H1 (cell line): ENCODE data around the gene BPIFB6. TPM values are rescaled to one million over a fixed set of nuclear protein-coding genes. Genes with fewer than 3 reads are reported as not detected.
A peak's percentile ranks its signal among the peaks of the same experiment; 100 is the strongest.

Experiments
- CTCF ChIA-PET: fragments of 300-600 bp; sonication (Branson Sonifier 250); formaldehyde crosslinking; loops from one replicate; lab custom pipeline; 2021; ENCODE audit not compliant: partially characterized antibody; lab: Charles Lee
- POLR2A ChIA-PET: fragments of 300-600 bp; sonication (Branson Sonifier 250); formaldehyde crosslinking; loops from one replicate; lab custom pipeline; 2021; ENCODE audit warnings: inconsistent platforms; ENCODE audit not compliant: partially characterized antibody; lab: Charles Lee
- DNase-seq, 2 experiments: peaks; one replicate each; pipeline versions ENCODE4 v3.0.0 to v3.0.0-alpha.2; 2010 to 2022; ENCODE audit warnings: low spot score in 2 of 2, low read depth in 1 of 2, mixed read lengths in 1 of 2
- FAIRE-seq: peaks from 2 replicates; lab custom pipeline; 2011; peaks lifted over from hg19 to GRCh38; lab: Jason Lieb, UNC
- H2AFZ ChIP-seq: 2 replicates; pipeline ENCODE4 v1.8.1; 2012; ENCODE audit warnings: low read length, inconsistent platforms
- H2AK5ac ChIP-seq: 2 replicates; pipeline ENCODE4 v1.6.1; 2013; ENCODE audit warnings: low read depth, low read length
- H2BK120ac ChIP-seq: replicated peaks from 2 replicates; pipeline ENCODE3; 2013; ENCODE audit warnings: low read depth, low read length, inconsistent platforms
- H2BK12ac ChIP-seq: 2 replicates; pipeline ENCODE4 v1.6.1; 2013; ENCODE audit warnings: low read depth, low read length
- H2BK15ac ChIP-seq: 2 replicates; pipeline ENCODE4 v1.6.1; 2013; ENCODE audit warnings: low read length
- H2BK20ac ChIP-seq: 2 replicates; pipeline ENCODE4 v1.6.1; 2013; ENCODE audit warnings: low read length
- H2BK5ac ChIP-seq: 2 replicates; pipeline ENCODE4 v1.6.1; 2013; ENCODE audit warnings: low read depth, low read length
- H3K14ac ChIP-seq: 2 replicates; pipeline ENCODE4 v1.6.1; 2013; ENCODE audit warnings: inconsistent platforms; ENCODE audit not compliant: insufficient read length
- H3K18ac ChIP-seq: 2 replicates; pipeline ENCODE4 v1.6.1; 2013; ENCODE audit warnings: low read length; ENCODE audit errors: extremely low read depth
- H3K23ac ChIP-seq: 2 replicates; pipeline ENCODE4 v1.6.1; 2013; ENCODE audit warnings: inconsistent platforms; ENCODE audit not compliant: insufficient read length
- H3K23me2 ChIP-seq: 2 replicates; pipeline ENCODE4 v1.6.1; 2013; ENCODE audit warnings: low read depth, low read length
- H3K27ac ChIP-seq: 2 replicates; pipeline ENCODE4 v1.6.1; 2011; ENCODE audit warnings: low read depth, low read length, inconsistent platforms
- H3K27me3 ChIP-seq, 4 experiments: replicated peaks in 1 of 4; 1 replicate in 1 of 4; 2 replicates in 3 of 4; pipeline versions ENCODE4 v1.6.1 to v1.8.1; 2011 to 2013; ENCODE audit warnings: low read length in 3 of 4, mild to moderate bottlenecking in 3 of 4, inconsistent platforms in 2 of 4, mixed read lengths in 2 of 4, moderate library complexity in 1 of 4; ENCODE audit not compliant: control insufficient read depth in 3 of 4, insufficient read depth in 3 of 4; ENCODE audit errors: extremely low read depth in 1 of 4
- H3K36me3 ChIP-seq, 4 experiments: 2 replicates each; pipeline versions ENCODE4 v1.6.1 to v1.8.1; 2011 to 2013; ENCODE audit warnings: mild to moderate bottlenecking in 4 of 4, low read length in 3 of 4, moderate library complexity in 2 of 4, control low read depth in 1 of 4, inconsistent platforms in 1 of 4; ENCODE audit not compliant: insufficient read depth in 4 of 4, control insufficient read depth in 2 of 4
- H3K4ac ChIP-seq: replicated peaks from 2 replicates; pipeline ENCODE3; 2013; ENCODE audit warnings: low read length, low read depth, mixed read lengths, inconsistent platforms; ENCODE audit not compliant: insufficient read length
- H3K4me1 ChIP-seq, 4 experiments: replicated peaks in 1 of 4; 1 replicate in 1 of 4; 2 replicates in 3 of 4; pipeline versions ENCODE4 v1.6.1 to v1.8.1; 2011 to 2013; ENCODE audit warnings: low read length in 3 of 4, inconsistent platforms in 2 of 4, mixed read lengths in 1 of 4; ENCODE audit not compliant: insufficient read depth in 4 of 4, control insufficient read depth in 3 of 4
- H3K4me2 ChIP-seq, 2 experiments: 2 replicates each; pipeline versions ENCODE4 v1.6.1 to v1.8.1; 2011 to 2013; ENCODE audit warnings: low read depth in 2 of 2, low read length in 2 of 2, control low read depth in 1 of 2, inconsistent platforms in 1 of 2, mild to moderate bottlenecking in 1 of 2; ENCODE audit not compliant: insufficient read depth in 1 of 2
- H3K4me3 ChIP-seq, 4 experiments: fragments of 200-600, 300-600 bp in 1 of 4; sonication (generic), shearing (Covaris generic), sonication (Bioruptor Twin) in 1 of 4; 2 replicates each; pipeline versions ENCODE4 v1.5.1 to v1.8.1; 2011 to 2016; ENCODE audit warnings: low read length in 4 of 4, low read depth in 3 of 4, control low read depth in 2 of 4, inconsistent platforms in 2 of 4, mild to moderate bottlenecking in 2 of 4, mixed read lengths in 1 of 4, moderate library complexity in 1 of 4; ENCODE audit not compliant: insufficient read depth in 2 of 4; ENCODE audit errors: extremely low read depth in 1 of 4
- H3K56ac ChIP-seq: replicated peaks from 2 replicates; pipeline ENCODE3; 2013; ENCODE audit warnings: low read depth, mild to moderate bottlenecking, mixed read lengths, low read length, inconsistent platforms; ENCODE audit not compliant: insufficient read length
- H3K79me1 ChIP-seq: 2 replicates; pipeline ENCODE4 v1.6.1; 2013; ENCODE audit warnings: low read depth, low read length, control low read depth
- H3K79me2 ChIP-seq, 2 experiments: 2 replicates each; pipeline versions ENCODE4 v1.6.1 to v1.8.1; 2012 to 2013; ENCODE audit warnings: low read length in 2 of 2, mild to moderate bottlenecking in 2 of 2, inconsistent platforms in 1 of 2; ENCODE audit not compliant: insufficient read depth in 2 of 2, control insufficient read depth in 1 of 2
- H3K9ac ChIP-seq, 4 experiments: replicated peaks in 1 of 4; 1 replicate in 1 of 4; 2 replicates in 3 of 4; pipeline versions ENCODE4 v1.6.1 to v1.8.1; 2011 to 2013; ENCODE audit warnings: low read depth in 3 of 4, low read length in 3 of 4, control low read depth in 2 of 4, mild to moderate bottlenecking in 2 of 4, moderate library complexity in 2 of 4, inconsistent platforms in 1 of 4; ENCODE audit errors: extremely low read depth in 1 of 4
- H3K9me3 ChIP-seq, 2 experiments: 2 replicates each; pipeline versions ENCODE4 v1.6.1 to v1.8.1; 2012 to 2013; ENCODE audit warnings: mild to moderate bottlenecking in 2 of 2, moderate library complexity in 2 of 2, control low read depth in 1 of 2, inconsistent platforms in 1 of 2, low read depth in 1 of 2, low read length in 1 of 2, mixed read lengths in 1 of 2; ENCODE audit not compliant: insufficient read depth in 2 of 2
- H4K20me1 ChIP-seq, 2 experiments: replicated peaks in 1 of 2; 2 replicates each; pipeline versions ENCODE3 to v1.8.1; 2011 to 2013; ENCODE audit warnings: inconsistent platforms in 2 of 2, low read length in 2 of 2, mild to moderate bottlenecking in 1 of 2; ENCODE audit not compliant: insufficient read depth in 2 of 2, control insufficient read depth in 1 of 2
- H4K5ac ChIP-seq: 2 replicates; pipeline ENCODE4 v1.6.1; 2013; ENCODE audit warnings: low read length, low read depth, mixed read lengths, inconsistent platforms; ENCODE audit not compliant: insufficient read length
- H4K8ac ChIP-seq: 2 replicates; pipeline ENCODE4 v1.8.0; 2013; ENCODE audit warnings: mild to moderate bottlenecking, moderate library complexity, low read length, inconsistent platforms; ENCODE audit not compliant: insufficient read depth; ENCODE audit errors: extremely low read depth
- H4K91ac ChIP-seq: replicated peaks from 2 replicates; pipeline ENCODE3; 2013; ENCODE audit warnings: low read length, mixed read lengths, inconsistent platforms; ENCODE audit not compliant: insufficient read length
- CHD2 ChIP-seq: IDR thresholded peaks from 2 replicates; pipeline ENCODE4 v1.6.1; 2012; ENCODE audit warnings: low read length, improper control_type of control experiment
- CREB1 ChIP-seq: IDR thresholded peaks from 2 replicates; pipeline ENCODE4 v1.6.1; 2012; ENCODE audit warnings: inconsistent platforms
- EZH2 ChIP-seq: fragments of 200-600 bp; sonication (generic); IDR thresholded peaks from 2 replicates; pipeline ENCODE4 v1.7.1; 2012; ENCODE audit warnings: low read depth, mild to moderate bottlenecking, moderate library complexity, low read length, inconsistent platforms; ENCODE audit not compliant: severe bottlenecking
- POLR2AphosphoS5 ChIP-seq: IDR thresholded peaks from 2 replicates; pipeline ENCODE4 v1.6.1; 2011; ENCODE audit warnings: low read depth, low read length
- POU5F1 ChIP-seq: IDR thresholded peaks from 2 replicates; pipeline ENCODE4 v1.6.1; 2011; ENCODE audit warnings: low read depth, mild to moderate bottlenecking, low read length, moderate library complexity
- SIX5 ChIP-seq: IDR thresholded peaks from 2 replicates; pipeline ENCODE4 v1.6.1; 2011; ENCODE audit warnings: mild to moderate bottlenecking, low read depth, low read length
- SRF ChIP-seq: IDR thresholded peaks from 2 replicates; pipeline ENCODE4 v1.6.1; 2011; ENCODE audit warnings: mild to moderate bottlenecking, low read depth, low read length, moderate library complexity
- YY1 ChIP-seq: IDR thresholded peaks from 2 replicates; pipeline ENCODE4 v1.6.1; 2011; ENCODE audit warnings: low read depth, mild to moderate bottlenecking, low read length
- WGBS, 2 experiments: shearing (Covaris generic) in 1 of 2; methylation state at CpG; one replicate each; pipeline versions ENCODE4 v1.1.6 to v1.1.7; 2013 to 2015; ENCODE audit warnings: low lambda C conversion rate in 2 of 2, mixed read lengths in 2 of 2, inconsistent platforms in 1 of 2, low coverage in 1 of 2, missing lambda C conversion rate in 1 of 2; ENCODE audit not compliant: insufficient replicate concordance in 2 of 2, insufficient coverage in 1 of 2, insufficient read length in 1 of 2; ENCODE audit errors: extremely low coverage in 1 of 2, missing lambda C conversion rate in 1 of 2; 5-methylcytosine and 5-hydroxymethylcytosine counted together
- polyA plus RNA-seq, 7 experiments: library from polyadenylated mRNA; depleted of rRNA in 3 of 7; stranded (reverse) in 5 of 7; unstranded in 2 of 7; fragments of >200 nt in 5 of 7; fragments of 200-250 nt in 2 of 7; gene quantifications; 1 replicate in 5 of 7; 2 replicates in 1 of 7; 4 replicates in 1 of 7; pipeline versions ENCODE4 v1.2.1 to v1.2.3, GENCODE V29; 2011 to 2013; ENCODE audit warnings: missing spikeins in 2 of 7, mixed read lengths in 2 of 7
- total RNA-seq: library from RNA; stranded (reverse); fragmentation: NEBNext Ultra II Directional; extraction: Animal tissue kit (Norgen Biotek cat#: 25700); gene quantifications from 2 replicates; pipeline ENCODE4 v1.2.1, GENCODE V29; 2021

BPIFB6 gene
- total and polyA plus RNA-seq, 2 of the 8 experiments (the other 6 are each of a cell fraction or from before 2014, with no cell fraction given) = not detected

- Histone ChIP-seq H3K79me1 (no peaks in the 10 kb centered on the region), H3K4me2 (no peak overlapping the region), H3K4ac (no peak overlapping the region), H3K56ac (peak overlapping the region; percentile 54)
- no peak for TF ChIP-seq POLR2AphosphoS5
- TF ChIP-seq YY1 = no peak
- no peak for TF ChIP-seq POU5F1
- TF ChIP-seq SRF = no peak
- no peak for TF ChIP-seq SIX5
- TF ChIP-seq EZH2 = no peak
- TF ChIP-seq CREB1 = no peak
- no peak for TF ChIP-seq CHD2
- TF ChIP-seq, all 59 proteins: peak for 0
- H2BK12ac ChIP-seq = no peak overlapping the region
- no peak overlapping the region for H4K91ac ChIP-seq
- no peak overlapping the region for H2BK120ac ChIP-seq
- H3K23ac ChIP-seq = no peak overlapping the region
- H3K4me3 ChIP-seq = no peak overlapping the region
- no peak overlapping the region for H3K27ac ChIP-seq
- no peak overlapping the region for H4K8ac ChIP-seq
- ChIA-PET CTCF (interaction anchor here (0.6 to 4.7 kb wide), 5 partner anchors 9 to 192 kb away, joined by 3 to 32 read pairs (median 3); no protein-coding TSS in a partner anchor), POLR2A (interaction anchor here (0.8 to 1.2 kb wide), 2 partner anchors 33 to 191 kb away, joined by 3 read pairs; no protein-coding TSS in a partner anchor)
- no peak for FAIRE-seq
- H2AK5ac ChIP-seq = no peak overlapping the region
- no peaks in the 10 kb centered on the region for H3K4me1 ChIP-seq
- peaks cover 7% of the 10 kb centered on the region; the same call in 1 of the 2 replicates for H3K23me2 ChIP-seq
- no peak overlapping the region for H2BK5ac ChIP-seq
- no peaks in the 10 kb centered on the region for H3K79me2 ChIP-seq
- H3K18ac ChIP-seq = no peak overlapping the region
- H3K27me3 ChIP-seq = no peaks in the 10 kb centered on the region
- H3K14ac ChIP-seq = no peak overlapping the region
- 67 to 100% methylated on average over 1 of the region's 1 CpG for WGBS, 2 experiments
- H2BK15ac ChIP-seq = no peak overlapping the region
- no peaks in the 10 kb centered on the region for H4K20me1 ChIP-seq
- H3K9ac ChIP-seq = no peak overlapping the region
- DNase-seq = no peak
- no peak overlapping the region for H2AFZ ChIP-seq
- H3K36me3 ChIP-seq = no peaks in the 10 kb centered on the region
- H3K9me3 ChIP-seq = no peaks in the 10 kb centered on the region
- H2BK20ac ChIP-seq = no peak overlapping the region
- H4K5ac ChIP-seq = no peak overlapping the region
Measured at GRCh38 chr20:33093582-33093981, 62.1 kb downstream of the BPIFB6 start.
